IMR-90 (cell line): Measurements from ENCODE around the gene NCAM1. TPM values are rescaled to one million over a fixed set of nuclear protein-coding genes. Genes with fewer than 3 reads are reported as not detected.
A peak's percentile ranks its signal among the peaks of the same experiment; 100 is the strongest.

Source experiments
- ATAC-seq: fragments of 200-7000 bp; cut with Tn5 transposase; 2 replicates; pipeline ENCODE4 v1.9.1; 2020; ENCODE audit warnings: low read depth, mild to moderate bottlenecking, moderate library complexity
- BruUV-seq: library from RNA; stranded (reverse); fragments of 400-500 nt; replicated peaks from 2 replicates; lab custom pipeline; 2021; lab: Mats Ljungman, UMichigan
- CTCF ChIA-PET: fragments of 300-600 bp; formaldehyde crosslinking; extraction: SDS; loops from one replicate; lab custom pipeline; 2021; ENCODE audit warnings: antibody characterized with exemption; lab: Yijun Ruan, JAX
- POLR2A ChIA-PET: fragments of 300-600 bp; sonication (Branson Sonifier 250); formaldehyde crosslinking; loops from one replicate; lab custom pipeline; 2022; ENCODE audit warnings: antibody characterized with exemption; ENCODE audit not compliant: unreplicated experiment; lab: Charles Lee
- DNase-seq: peaks from one replicate; pipeline ENCODE4 v3.0.0; 2013
- H2AFZ ChIP-seq: replicated peaks from 2 replicates; pipeline ENCODE3; 2013; ENCODE audit warnings: low read length, mild to moderate bottlenecking; ENCODE audit not compliant: poor library complexity
- H2AK5ac ChIP-seq: 2 replicates; pipeline ENCODE4 v1.6.1; 2013; ENCODE audit warnings: low read depth, low read length, inconsistent platforms
- H2AK9ac ChIP-seq: replicated peaks from 2 replicates; pipeline ENCODE3; 2013; ENCODE audit warnings: mild to moderate bottlenecking, low read depth, low read length, moderate library complexity; ENCODE audit not compliant: poor library complexity
- H2BK120ac ChIP-seq: 2 replicates; pipeline ENCODE4 v1.6.1; 2013; ENCODE audit warnings: low read depth, low read length, inconsistent platforms
- H2BK15ac ChIP-seq: 3 replicates; pipeline ENCODE4 v1.6.1; 2013; ENCODE audit warnings: low read depth, low read length, inconsistent platforms
- H2BK20ac ChIP-seq: 2 replicates; pipeline ENCODE4 v1.6.1; 2013; ENCODE audit warnings: low read depth, mild to moderate bottlenecking, inconsistent platforms, low read length, moderate library complexity
- H2BK5ac ChIP-seq: 2 replicates; pipeline ENCODE4 v1.6.1; 2013; ENCODE audit warnings: mild to moderate bottlenecking, low read depth, low read length, inconsistent platforms; ENCODE audit not compliant: poor library complexity, severe bottlenecking
- H3K14ac ChIP-seq: replicated peaks from 2 replicates; pipeline ENCODE4 v1.6.1; 2013; ENCODE audit warnings: low read depth, low read length, inconsistent platforms
- H3K18ac ChIP-seq: 2 replicates; pipeline ENCODE4 v1.6.1; 2013; ENCODE audit warnings: low read depth, low read length, control low read depth
- H3K23ac ChIP-seq: 2 replicates; pipeline ENCODE4 v1.6.1; 2013; ENCODE audit warnings: low read depth, low read length, inconsistent platforms
- H3K27ac ChIP-seq: 2 replicates; pipeline ENCODE4 v1.5.1; 2013; ENCODE audit warnings: mild to moderate bottlenecking, control low read depth, low read length; ENCODE audit not compliant: insufficient read depth
- H3K27me3 ChIP-seq: 2 replicates; pipeline ENCODE4 v1.6.1; 2013; ENCODE audit warnings: low read length; ENCODE audit not compliant: control insufficient read depth, insufficient read depth
- H3K36me3 ChIP-seq: 2 replicates; pipeline ENCODE4 v1.6.1; 2013; ENCODE audit warnings: low read length, mixed read lengths; ENCODE audit not compliant: control insufficient read depth, insufficient read depth
- H3K4ac ChIP-seq: 2 replicates; pipeline ENCODE4 v1.6.1; 2013; ENCODE audit warnings: low read depth, low read length, inconsistent platforms
- H3K4me1 ChIP-seq: 2 replicates; pipeline ENCODE4 v1.6.1; 2013; ENCODE audit warnings: low read length, mixed read lengths; ENCODE audit not compliant: control insufficient read depth, insufficient read depth
- H3K4me2 ChIP-seq: 2 replicates; pipeline ENCODE4 v1.6.1; 2013; ENCODE audit warnings: low read depth, mild to moderate bottlenecking, control low read depth, low read length, moderate library complexity
- H3K4me3 ChIP-seq: 2 replicates; pipeline ENCODE4 v1.5.1; 2013; ENCODE audit warnings: low read depth, mild to moderate bottlenecking, control low read depth, low read length, moderate library complexity; ENCODE audit not compliant: insufficient read depth
- H3K56ac ChIP-seq: 2 replicates; pipeline ENCODE4 v1.6.1; 2013; ENCODE audit warnings: low read length, inconsistent platforms; ENCODE audit not compliant: insufficient read depth; ENCODE audit errors: extremely low read depth
- H3K79me1 ChIP-seq, 2 experiments: 2 replicates each; pipeline ENCODE4 v1.6.1; 2013; ENCODE audit warnings: low read length in 2 of 2, inconsistent platforms in 1 of 2, low read depth in 1 of 2
- H3K9ac ChIP-seq: 2 replicates; pipeline ENCODE4 v1.6.1; 2013; ENCODE audit warnings: low read depth, low read length, control low read depth
- H3K9me1 ChIP-seq: 2 replicates; pipeline ENCODE4 v1.6.1; 2013; ENCODE audit warnings: low read length, inconsistent platforms; ENCODE audit not compliant: insufficient read depth
- H3K9me3 ChIP-seq: 2 replicates; pipeline ENCODE4 v1.6.1; 2013; ENCODE audit warnings: low read length; ENCODE audit not compliant: control insufficient read depth, insufficient read depth
- H4K20me1 ChIP-seq: 2 replicates; pipeline ENCODE4 v1.6.1; 2013; ENCODE audit warnings: low read length, inconsistent platforms; ENCODE audit not compliant: insufficient read depth
- H4K5ac ChIP-seq: 2 replicates; pipeline ENCODE4 v1.6.1; 2013; ENCODE audit warnings: mild to moderate bottlenecking, low read depth, low read length, control low read depth
- H4K8ac ChIP-seq, 2 experiments: 2 replicates each; pipeline ENCODE4 v1.6.1; 2013; ENCODE audit warnings: low read depth in 2 of 2, low read length in 2 of 2, control low read depth in 1 of 2, inconsistent platforms in 1 of 2
- H4K91ac ChIP-seq: 2 replicates; pipeline ENCODE4 v1.6.1; 2013; ENCODE audit warnings: low read depth, low read length, inconsistent platforms; ENCODE audit not compliant: insufficient read depth
- BHLHE40 ChIP-seq: fragments of 150-350 bp; IDR thresholded peaks from 2 replicates; pipeline ENCODE4 v1.6.1; 2016; ENCODE audit warnings: mild to moderate bottlenecking, low read depth, low read length
- CEBPB ChIP-seq: IDR thresholded peaks from 2 replicates; pipeline ENCODE4 v1.6.1; 2012; ENCODE audit warnings: low read depth, low read length, improper control_type of control experiment
- FOS ChIP-seq: fragments of 150-350 bp; IDR thresholded peaks from 2 replicates; pipeline ENCODE4 v1.6.1; 2016; ENCODE audit warnings: low read depth, low read length
- MAZ ChIP-seq: IDR thresholded peaks from 2 replicates; pipeline ENCODE4 v1.6.1; 2012; ENCODE audit warnings: low read depth, mild to moderate bottlenecking, low read length, improper control_type of control experiment, moderate library complexity, borderline replicate concordance
- RAD21 ChIP-seq: IDR thresholded peaks from 2 replicates; pipeline ENCODE4 v1.6.1; 2012; ENCODE audit warnings: low read length, improper control_type of control experiment
- RCOR1 ChIP-seq: IDR thresholded peaks from 2 replicates; pipeline ENCODE4 v1.6.1; 2012; ENCODE audit warnings: mild to moderate bottlenecking, low read length, improper control_type of control experiment; ENCODE audit not compliant: insufficient replicate concordance
- RFX5 ChIP-seq: IDR thresholded peaks from 2 replicates; pipeline ENCODE4 v1.8.0; 2012; ENCODE audit warnings: low read depth, mild to moderate bottlenecking, low read length, moderate library complexity
- SMC3 ChIP-seq: fragments of 150-350 bp; IDR thresholded peaks from 2 replicates; pipeline ENCODE4 v1.6.1; 2016; ENCODE audit warnings: low read depth, mild to moderate bottlenecking, antibody characterized with exemption, low read length, moderate library complexity
- WGBS, 2 experiments: methylation state at CpG; one replicate each; pipeline versions ENCODE4 v1.1.5 to v1.1.7; 2013; ENCODE audit warnings: missing lambda C conversion rate in 2 of 2; ENCODE audit not compliant: insufficient read length in 1 of 2; ENCODE audit errors: extremely low coverage in 2 of 2; 5-methylcytosine and 5-hydroxymethylcytosine counted together
- dilution Hi-C: fragments of 300-500 bp; cut with HindIII; formaldehyde crosslinking; loops from one replicate; pipeline ENCODE4 v1.14.3; 2018; ENCODE audit warnings: low sequenced_read_pairs; ENCODE audit not compliant: unreplicated experiment
- in situ Hi-C: fragments of 300-500 bp; cut with MboI; formaldehyde crosslinking; loops from 3 replicates; pipeline ENCODE4 v1.14.3; 2019; ENCODE audit warnings: low sequenced_read_pairs, inconsistent platforms, mixed read lengths
- intact Hi-C: fragments of 100-400 bp; cut with micrococcal nuclease; formaldehyde crosslinking; loops from 2 replicates; pipeline ENCODE4 v1.10.0; 2022
- polyA plus RNA-seq, 3 experiments: library from polyadenylated mRNA; depleted of rRNA; stranded (reverse); fragments of >200 nt; gene quantifications; 2 replicates each; pipeline ENCODE4 v1.2.3, GENCODE V29; 2012; ENCODE audit warnings: low replicate concordance in 1 of 3
- total RNA-seq: library from RNA; depleted of rRNA; stranded (reverse); fragments of >200 nt; gene quantifications from 2 replicates; pipeline ENCODE4 v1.2.3, GENCODE V29; 2012

Gene NCAM1
- total and polyA plus RNA-seq, 2 of the 4 experiments (the other 2 are of a cell fraction), result 0.09 to 0.18 TPM

- no TSS peak for BruUV-seq
These were observed 352.4 kb downstream of the NCAM1 start for GRCh38 chr11:113313601-113314000.

More at GRCh38 chr11:113313601-113314000, 352.4 kb downstream of the NCAM1 start:
- H3K79me1 ChIP-seq, result peaks cover 3 to 10% of the 10 kb centered on the region in 2 experiments; a peak in 2 of 4 replicates
- H3K9ac ChIP-seq, result no peak overlapping the region
- no peak overlapping the region for H3K14ac ChIP-seq
- H2BK15ac ChIP-seq, result no peak overlapping the region
- H3K27ac ChIP-seq, result no peak overlapping the region
- dilution Hi-C loops, result no loop called here
- H3K23ac ChIP-seq, result no peak overlapping the region
- H2AK9ac ChIP-seq, result no peak overlapping the region
- H3K4me1 ChIP-seq, result no peaks in the 10 kb centered on the region; the same call in none of the 2 replicates
- no peak overlapping the region for H2BK5ac ChIP-seq
- POLR2A ChIA-PET, result no interaction called here
- H4K91ac ChIP-seq, result no peak overlapping the region
- H3K56ac ChIP-seq, result no peak overlapping the region
- in situ Hi-C loops, result loop anchor here (5.0 kb wide), 1 partner anchor 419 kb away; no protein-coding TSS in a partner anchor
- no peak overlapping the region; a peak in 1 of 4 replicates for H4K8ac ChIP-seq
- no peak overlapping the region for H3K18ac ChIP-seq
- H2AK5ac ChIP-seq, result no peak overlapping the region
- WGBS, 2 experiments, result no CpG with 5 or more reads among the region's 3 CpGs
- no peak overlapping the region for H2BK20ac ChIP-seq
- H2BK120ac ChIP-seq, result no peak overlapping the region
- no peaks in the 10 kb centered on the region; the same call in 1 of the 2 replicates for H3K27me3 ChIP-seq
- H3K36me3 ChIP-seq, result no peaks in the 10 kb centered on the region
- H3K9me1 ChIP-seq, result no peaks in the 10 kb centered on the region; the same call in 1 of the 2 replicates
- CTCF ChIA-PET, result interaction anchor here (0.6 to 2.8 kb wide), 4 partner anchors 220 to 432 kb away, joined by 3 to 7 read pairs (median 3); no protein-coding TSS in a partner anchor
- H3K9me3 ChIP-seq, result no peaks in the 10 kb centered on the region
- no peaks in the 10 kb centered on the region for H4K20me1 ChIP-seq
- intact Hi-C loops, result no loop called here
- H4K5ac ChIP-seq, result no peak overlapping the region
- H3K4ac ChIP-seq, result no peak overlapping the region
- peak; percentile 8 for DNase-seq
- no peak for TF ChIP-seq BHLHE40
- TF ChIP-seq RFX5, result no peak
- TF ChIP-seq RCOR1, result no peak
- no peak for TF ChIP-seq MAZ
- TF ChIP-seq SMC3, result no peak
- TF ChIP-seq FOS, result no peak
- TF ChIP-seq RAD21, result no peak
- TF ChIP-seq CEBPB, result no peak
- no peak for ATAC-seq
- H2AFZ ChIP-seq, result no peak overlapping the region
- no peak overlapping the region for H3K4me2 ChIP-seq
- H3K4me3 ChIP-seq, result no peak overlapping the region
